Small intestine (tissue), 7 donors: ENCODE measurements around the gene NFKB2. TPM values are rescaled to one million over a fixed set of nuclear protein-coding genes. Genes with fewer than 3 reads are reported as not detected.

Experiments
- DNase-seq, 2 donors: peaks; one replicate each; pipeline versions ENCODE4 v3.0.0 to v3.0.0-alpha.2; 2013
- FAIRE-seq: peaks from 2 replicates; lab custom pipeline; 2012; peaks lifted over from hg19 to GRCh38; lab: Jason Lieb, UNC
- H3K27ac ChIP-seq, 3 donors: one replicate each; pipeline ENCODE4 v1.5.1; 2013; ENCODE audit warnings: low read length in 2 of 3, mild to moderate bottlenecking in 2 of 3, control low read depth in 1 of 3, inconsistent platforms in 1 of 3, low read depth in 1 of 3, moderate library complexity in 1 of 3
- H3K27me3 ChIP-seq, 3 donors: one replicate each; pipeline ENCODE4 v1.6.1; 2013; ENCODE audit warnings: low read length in 3 of 3, inconsistent platforms in 1 of 3; ENCODE audit not compliant: control insufficient read depth in 3 of 3, insufficient read depth in 3 of 3
- H3K36me3 ChIP-seq, 3 donors: one replicate each; pipeline ENCODE4 v1.6.1; 2013; ENCODE audit warnings: low read length in 3 of 3, inconsistent platforms in 1 of 3, low read depth in 1 of 3, mild to moderate bottlenecking in 1 of 3, moderate library complexity in 1 of 3; ENCODE audit not compliant: control insufficient read depth in 3 of 3, insufficient read depth in 2 of 3
- H3K4me1 ChIP-seq, 3 donors: one replicate each; pipeline ENCODE4 v1.6.1; 2013; ENCODE audit warnings: low read length in 2 of 3, inconsistent platforms in 1 of 3, low read depth in 1 of 3, mild to moderate bottlenecking in 1 of 3, moderate library complexity in 1 of 3; ENCODE audit not compliant: control insufficient read depth in 3 of 3, insufficient read depth in 2 of 3
- H3K4me3 ChIP-seq, 3 donors: one replicate each; pipeline ENCODE4 v1.5.1; 2013; ENCODE audit warnings: low read length in 3 of 3, control low read depth in 1 of 3, inconsistent platforms in 1 of 3, low read depth in 1 of 3, mild to moderate bottlenecking in 1 of 3, moderate library complexity in 1 of 3
- H3K9me3 ChIP-seq, 2 donors: one replicate each; pipeline ENCODE4 v1.6.1; 2013; ENCODE audit warnings: low read depth in 1 of 2, low read length in 1 of 2; ENCODE audit not compliant: control insufficient read depth in 2 of 2, insufficient read depth in 1 of 2
- WGBS, 3 donors: extraction: QIAGEN DNeasy Blood & Tissue Kit; methylation state at CpG; one replicate each; pipeline ENCODE4 v1.1.7; 2013; 5-methylcytosine and 5-hydroxymethylcytosine counted together
- polyA plus RNA-seq, 4 donors: library from polyadenylated mRNA; stranded (reverse) in 3 of 4; unstranded in 1 of 4; fragments of 200-250 nt in 3 of 4; fragments of 120-200 nt in 1 of 4; gene quantifications; one replicate each; pipeline versions ENCODE4 v1.2.1 to v1.2.3, GENCODE V29; 2013
- donor health status: healthy with polysubstance abuse.
- donor health status: control.
- donor health status: control.
- donor health status: Bipolar disorder and iron deficiency.
- donor health status: healthy.

The NFKB2 gene
- polyA plus RNA-seq, 4 donors = 13.5 to 22.3 (median 15.6) TPM

GRCh38 chr10:102401735-102402511 is 6.4 kb downstream of the NFKB2 start:
- Histone ChIP-seq H3K4me1 (peaks cover 0 to 7% (median 2%) of the 10 kb centered on the region in 3 donors), H3K27ac (no peak overlapping the region), H3K9me3 (no peaks in the 10 kb centered on the region), H3K4me3 (no peak overlapping the region), H3K27me3 (no peaks in the 10 kb centered on the region), H3K36me3 (peaks cover 2 to 83% (median 7%) of the 10 kb centered on the region in 3 donors)
- WGBS, 3 donors = 83 to 90% (median 83%) methylated on average over 16 to 18 of the region's 18 CpGs
- DNase-seq (no peak), FAIRE-seq (no peak)

GRCh38 chr10:102402512-102402896 is 7.0 kb downstream of the NFKB2 start:
- Histone ChIP-seq H3K9me3 (no peaks in the 10 kb centered on the region), H3K4me1 (peaks cover 0 to 4% (median 0%) of the 10 kb centered on the region in 3 donors), H3K36me3 (peaks cover 2 to 77% (median 7%) of the 10 kb centered on the region in 3 donors), H3K4me3 (no peak overlapping the region), H3K27ac (no peak overlapping the region), H3K27me3 (peaks cover 0 to 1% (median 0%) of the 10 kb centered on the region in 3 donors)
- no peak for FAIRE-seq
- DNase-seq = no peak
- 80 to 88% (median 85%) methylated on average over 5 of the region's 5 CpGs for WGBS, 3 donors

- no peak for DNase-seq
- H3K4me3 ChIP-seq = no peak overlapping the region
- peaks cover 2 to 7% (median 3%) of the 10 kb centered on the region in 3 donors for H3K27me3 ChIP-seq
- H3K4me1 ChIP-seq = peaks cover 0 to 5% (median 0%) of the 10 kb centered on the region in 3 donors
- peaks cover 2 to 76% (median 7%) of the 10 kb centered on the region in 3 donors for H3K36me3 ChIP-seq
- 82 to 91% (median 85%) methylated on average over 13 of the region's 13 CpGs for WGBS, 3 donors
- no peak overlapping the region for H3K27ac ChIP-seq
- FAIRE-seq = no peak
- H3K9me3 ChIP-seq = no peaks in the 10 kb centered on the region
These were observed 7.6 kb downstream of the NFKB2 start for GRCh38 chr10:102403115-102403514.

GRCh38 chr10:102404361-102405107 is 9.0 kb downstream of the NFKB2 start:
- FAIRE-seq (no peak), DNase-seq (no peak)
- peaks cover 7 to 17% (median 12%) of the 10 kb centered on the region in 3 donors for H3K27me3 ChIP-seq
- 84 to 88% (median 86%) methylated on average over 14 to 17 of the region's 17 CpGs for WGBS, 3 donors
- no peaks in the 10 kb centered on the region for H3K9me3 ChIP-seq
- H3K36me3 ChIP-seq = peaks cover 2 to 72% (median 7%) of the 10 kb centered on the region in 3 donors
- H3K4me1 ChIP-seq = peaks cover 0 to 12% (median 0%) of the 10 kb centered on the region in 3 donors
- no peak overlapping the region for H3K4me3 ChIP-seq
- no peak overlapping the region for H3K27ac ChIP-seq

- 77 to 86% (median 81%) methylated on average over 18 to 19 of the region's 19 CpGs for WGBS, 3 donors
- H3K27ac ChIP-seq = no peak overlapping the region
These were observed 9.6 kb downstream of the NFKB2 start for GRCh38 chr10:102405108-102405571.

GRCh38 chr10:102405632-102406031 is 10.1 kb downstream of the NFKB2 start:
- Histone ChIP-seq H3K9me3 (no peaks in the 10 kb centered on the region), H3K36me3 (peaks cover 2 to 65% (median 7%) of the 10 kb centered on the region in 3 donors), H3K27me3 (peaks cover 12 to 28% (median 20%) of the 10 kb centered on the region in 3 donors), H3K4me1 (peaks cover 0 to 18% (median 0%) of the 10 kb centered on the region in 3 donors), H3K4me3 (no peak overlapping the region), H3K27ac (no peak overlapping the region)
- 59 to 73% (median 68%) methylated on average over 6 of the region's 6 CpGs for WGBS, 3 donors
- no peak for DNase-seq
- FAIRE-seq = no peak

More at GRCh38 chr10:102405108-102405571, 9.6 kb downstream of the NFKB2 start:
- Histone ChIP-seq H3K9me3 (no peaks in the 10 kb centered on the region), H3K4me1 (peaks cover 0 to 13% (median 0%) of the 10 kb centered on the region in 3 donors), H3K27me3 (peaks cover 11 to 24% (median 16%) of the 10 kb centered on the region in 3 donors), H3K36me3 (peaks cover 2 to 66% (median 7%) of the 10 kb centered on the region in 3 donors), H3K4me3 (no peak overlapping the region)
- DNase-seq (no peak), FAIRE-seq (no peak)

GRCh38 chr10:102406815-102407214 is 11.3 kb downstream of the NFKB2 start:
- WGBS, 3 donors = 80 to 93% (median 87%) methylated on average over 1 to 2 of the region's 2 CpGs
- DNase-seq (no peak), FAIRE-seq (no peak)
- Histone ChIP-seq H3K27ac (peak overlapping the region in 1 of 3 donors; percentile 79), H3K36me3 (peaks cover 0 to 65% (median 3%) of the 10 kb centered on the region in 3 donors), H3K4me3 (no peak overlapping the region), H3K9me3 (no peaks in the 10 kb centered on the region), H3K27me3 (peaks cover 19 to 40% (median 29%) of the 10 kb centered on the region in 3 donors), H3K4me1 (peaks cover 0 to 29% (median 0%) of the 10 kb centered on the region in 3 donors)
